HUES6 (cell line): ENCODE results near the gene APOB.

Experiments used
- H3K27ac ChIP-seq: 2 replicates; pipeline ENCODE4 v1.7.0; 2013; ENCODE audit warnings: low read depth, mild to moderate bottlenecking, low read length, inconsistent platforms
- H3K27me3 ChIP-seq: 2 replicates; pipeline ENCODE4 v1.6.1; 2013; ENCODE audit warnings: low read length; ENCODE audit not compliant: control insufficient read depth, insufficient read depth
- H3K36me3 ChIP-seq: 2 replicates; pipeline ENCODE4 v1.6.1; 2013; ENCODE audit warnings: low read length; ENCODE audit not compliant: control insufficient read depth, insufficient read depth
- H3K4me1 ChIP-seq: 2 replicates; pipeline ENCODE4 v1.6.1; 2013; ENCODE audit warnings: low read length; ENCODE audit not compliant: control insufficient read depth, insufficient read depth
- H3K4me3 ChIP-seq: 2 replicates; pipeline ENCODE4 v1.5.1; 2013; ENCODE audit warnings: low read depth, low read length
- H3K9ac ChIP-seq: one replicate; pipeline ENCODE4 v1.6.1; 2013; ENCODE audit warnings: mild to moderate bottlenecking, low read length
- H3K9me3 ChIP-seq: 2 replicates; pipeline ENCODE4 v1.6.1; 2013; ENCODE audit warnings: low read depth, low read length; ENCODE audit not compliant: control insufficient read depth, insufficient read depth

The APOB gene

DNA sequence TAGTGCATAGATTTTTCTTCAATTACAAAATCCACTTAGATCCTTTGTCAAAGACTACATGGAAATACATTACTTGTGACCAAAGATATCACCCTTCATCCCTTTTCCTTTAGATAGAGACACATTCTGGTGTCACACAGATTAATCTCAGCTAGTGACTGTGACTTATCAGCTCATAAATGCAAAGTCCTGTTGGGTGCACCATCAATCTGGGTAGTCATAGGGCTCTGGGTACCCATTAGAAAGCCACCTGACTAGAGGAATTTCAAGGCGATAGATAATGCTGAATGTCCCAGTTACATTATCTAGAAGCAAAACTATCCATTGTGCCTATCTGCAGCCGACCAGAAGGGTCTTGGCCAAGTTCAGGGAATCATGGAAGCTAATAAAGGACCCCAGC lies 2.6 kb upstream of the APOB start:
- H3K9ac ChIP-seq = no peak overlapping the region
- H3K36me3 ChIP-seq = no peaks in the 10 kb centered on the region
- peaks cover 18% of the 10 kb centered on the region for H3K27me3 ChIP-seq
- H3K27ac ChIP-seq = no peak overlapping the region
- no peak overlapping the region for H3K4me3 ChIP-seq
- no peaks in the 10 kb centered on the region for H3K9me3 ChIP-seq
- peaks cover 29% of the 10 kb centered on the region for H3K4me1 ChIP-seq

DNA sequence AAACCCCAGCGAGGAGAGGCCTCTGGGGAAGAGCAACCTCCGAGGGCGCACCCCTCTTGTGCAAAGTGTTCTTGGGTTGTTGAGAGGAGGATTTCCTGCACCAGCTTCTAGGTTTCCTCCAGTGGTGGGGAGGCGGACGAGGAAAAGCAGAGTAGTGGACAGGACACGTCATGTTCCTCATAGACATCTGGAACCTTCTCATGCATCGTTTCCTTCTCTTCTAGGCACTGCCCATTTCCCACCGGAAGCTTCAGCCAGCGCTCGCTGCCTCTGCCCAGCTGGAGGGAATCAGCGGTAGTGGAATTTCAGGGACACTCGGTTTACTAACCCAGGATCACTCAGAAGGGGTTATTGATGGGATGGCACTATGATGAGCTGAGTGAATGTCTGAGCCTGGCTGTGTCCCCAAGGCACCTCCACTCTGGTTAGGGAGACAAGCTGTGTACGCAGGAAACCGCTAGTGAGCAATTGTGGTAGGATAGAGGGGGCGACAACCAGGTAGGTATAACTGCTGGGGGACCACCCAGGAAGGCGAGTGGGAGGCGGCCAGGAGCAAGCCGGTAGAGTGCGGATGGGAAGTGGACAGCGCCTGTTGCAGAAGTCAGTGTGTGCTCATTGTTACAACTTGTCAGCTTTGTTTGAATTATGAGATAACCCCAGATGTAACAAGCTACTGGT lies 960 bp upstream of the APOB start:
- no peak overlapping the region for H3K9ac ChIP-seq
- no peak overlapping the region for H3K4me3 ChIP-seq
- H3K4me1 ChIP-seq = peaks cover 29% of the 10 kb centered on the region
- H3K27ac ChIP-seq = no peak overlapping the region
- H3K9me3 ChIP-seq = no peaks in the 10 kb centered on the region
- H3K27me3 ChIP-seq = peaks cover 18% of the 10 kb centered on the region
- H3K36me3 ChIP-seq = no peaks in the 10 kb centered on the region

DNA sequence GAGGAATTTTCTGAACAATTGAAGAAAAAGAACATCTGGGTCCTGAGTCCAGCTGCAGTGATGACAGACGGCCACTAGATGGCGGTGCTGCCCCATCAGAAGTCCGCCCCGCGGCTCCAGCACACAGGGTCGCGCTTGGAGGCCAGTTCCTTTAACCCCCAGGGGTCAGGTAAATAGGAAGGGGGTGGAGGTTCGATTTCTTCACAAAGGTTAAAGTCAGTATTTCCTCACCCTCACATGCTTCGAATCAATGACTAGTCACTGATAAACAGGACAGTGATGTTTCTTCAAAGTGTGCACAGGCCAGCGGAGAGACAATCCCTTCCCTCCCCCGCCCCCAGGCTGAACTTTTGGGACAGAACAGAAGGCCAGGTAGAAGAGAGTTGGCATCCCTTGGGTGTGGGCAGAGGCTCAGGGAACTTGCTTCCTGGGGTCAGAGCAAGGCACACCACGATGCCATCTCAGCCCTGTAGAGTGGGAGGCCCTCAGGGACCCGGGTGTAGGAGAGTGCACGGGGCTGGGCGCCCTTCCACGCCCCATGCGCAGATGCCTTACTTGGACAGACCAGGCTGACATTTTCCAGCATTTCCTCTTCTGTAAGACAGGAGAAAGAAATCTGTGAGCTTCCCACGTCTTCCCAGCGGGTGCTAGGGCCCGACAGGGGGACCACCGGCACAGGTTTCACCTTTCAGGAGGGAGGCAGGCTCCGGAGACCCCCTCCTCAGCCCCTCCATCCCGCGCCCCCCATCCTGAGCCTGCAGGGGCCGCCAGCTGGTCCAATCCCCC lies 722 bp downstream of the APOB start:
- Histone ChIP-seq H3K4me3 (peak overlapping the region; percentile 68), H3K27me3 (peaks cover 18% of the 10 kb centered on the region), H3K9ac (peak overlapping the region; percentile 14), H3K4me1 (peaks cover 29% of the 10 kb centered on the region), H3K27ac (no peak overlapping the region), H3K9me3 (no peaks in the 10 kb centered on the region), H3K36me3 (no peaks in the 10 kb centered on the region)

DNA sequence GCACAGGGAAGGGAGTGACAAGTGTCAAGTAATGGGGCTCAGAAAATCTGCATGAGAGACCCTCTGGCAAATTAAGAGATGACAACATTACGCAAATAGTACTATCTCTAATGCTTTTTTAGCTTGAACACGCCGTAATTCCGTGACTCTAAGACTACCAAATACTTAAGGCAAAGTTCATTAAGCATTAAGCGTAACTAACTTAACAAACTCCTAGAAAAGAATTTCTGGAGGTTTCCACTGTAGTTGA lies 1.2 kb downstream of the APOB start:
- H3K36me3 ChIP-seq = no peaks in the 10 kb centered on the region

DNA sequence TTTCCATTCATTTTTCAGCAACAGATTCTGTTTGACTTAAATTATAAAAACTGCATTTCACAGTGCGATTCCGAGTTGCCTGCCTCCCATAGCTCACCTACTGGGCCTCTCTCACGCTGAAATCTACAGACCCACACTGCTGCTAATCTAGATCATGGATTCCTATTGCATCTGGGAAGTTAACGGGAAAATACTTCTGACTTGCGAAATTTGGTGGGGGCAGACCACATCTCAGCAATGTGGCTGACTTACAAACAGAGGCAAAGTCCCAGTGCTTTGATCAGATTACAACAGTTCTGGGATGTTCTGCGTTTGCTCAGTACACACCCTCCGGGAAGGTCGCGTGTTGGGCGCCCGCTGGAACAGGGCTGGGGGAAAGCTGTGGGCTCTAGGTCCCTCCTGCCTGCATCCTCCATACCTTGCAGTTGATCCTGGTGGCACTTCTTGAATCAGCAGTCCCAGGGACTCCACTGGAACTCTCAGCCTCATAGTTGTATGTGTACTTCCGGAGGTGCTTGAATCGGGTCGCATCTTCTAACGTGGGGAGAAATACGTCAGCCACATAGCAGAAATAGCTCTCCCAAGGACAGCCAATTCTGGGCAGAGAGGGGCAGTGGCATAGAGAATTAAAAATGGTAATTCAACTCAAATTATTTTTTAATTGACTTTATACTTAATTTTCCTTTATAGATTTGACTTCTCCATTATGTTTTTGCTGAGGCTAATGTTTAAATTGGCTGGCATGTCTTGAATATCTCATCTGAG lies 1.7 kb downstream of the APOB start:
- Histone ChIP-seq H3K9ac (no peak overlapping the region), H3K4me1 (peaks cover 21% of the 10 kb centered on the region), H3K4me3 (no peak overlapping the region), H3K27me3 (peaks cover 18% of the 10 kb centered on the region), H3K27ac (no peak overlapping the region), H3K9me3 (no peaks in the 10 kb centered on the region), H3K36me3 (no peaks in the 10 kb centered on the region)

More for the DNA sequence above, 1.2 kb downstream of the APOB start:
- Histone ChIP-seq H3K27ac (no peak overlapping the region), H3K4me1 (peaks cover 24% of the 10 kb centered on the region), H3K9me3 (no peaks in the 10 kb centered on the region), H3K9ac (no peak overlapping the region), H3K4me3 (no peak overlapping the region), H3K27me3 (peaks cover 18% of the 10 kb centered on the region)

DNA sequence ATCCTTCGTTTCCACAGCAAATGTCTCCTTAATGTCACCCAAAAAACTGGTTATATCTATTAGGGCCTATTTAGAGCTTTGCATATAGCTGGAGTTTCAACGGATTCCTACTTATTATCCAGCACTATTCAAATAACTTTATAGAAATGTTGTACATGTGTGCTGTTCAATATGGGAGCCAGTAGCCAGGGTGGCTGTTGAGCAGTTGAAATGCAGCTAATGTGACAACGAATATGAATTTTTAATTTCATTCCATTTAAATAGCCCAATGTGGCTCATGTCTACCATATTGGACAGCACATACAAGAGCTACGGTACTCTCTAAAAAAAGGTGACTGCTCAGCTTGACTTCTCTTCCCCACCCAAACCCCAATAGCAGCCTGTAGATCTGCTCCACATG lies 2.4 kb downstream of the APOB start:
- no peak overlapping the region for H3K27ac ChIP-seq
- no peak overlapping the region for H3K9ac ChIP-seq
- H3K4me3 ChIP-seq = no peak overlapping the region
- peaks cover 18% of the 10 kb centered on the region for H3K27me3 ChIP-seq
- no peaks in the 10 kb centered on the region for H3K36me3 ChIP-seq
- H3K9me3 ChIP-seq = no peaks in the 10 kb centered on the region
- H3K4me1 ChIP-seq = peaks cover 14% of the 10 kb centered on the region; the same call in 1 of the 2 replicates

DNA sequence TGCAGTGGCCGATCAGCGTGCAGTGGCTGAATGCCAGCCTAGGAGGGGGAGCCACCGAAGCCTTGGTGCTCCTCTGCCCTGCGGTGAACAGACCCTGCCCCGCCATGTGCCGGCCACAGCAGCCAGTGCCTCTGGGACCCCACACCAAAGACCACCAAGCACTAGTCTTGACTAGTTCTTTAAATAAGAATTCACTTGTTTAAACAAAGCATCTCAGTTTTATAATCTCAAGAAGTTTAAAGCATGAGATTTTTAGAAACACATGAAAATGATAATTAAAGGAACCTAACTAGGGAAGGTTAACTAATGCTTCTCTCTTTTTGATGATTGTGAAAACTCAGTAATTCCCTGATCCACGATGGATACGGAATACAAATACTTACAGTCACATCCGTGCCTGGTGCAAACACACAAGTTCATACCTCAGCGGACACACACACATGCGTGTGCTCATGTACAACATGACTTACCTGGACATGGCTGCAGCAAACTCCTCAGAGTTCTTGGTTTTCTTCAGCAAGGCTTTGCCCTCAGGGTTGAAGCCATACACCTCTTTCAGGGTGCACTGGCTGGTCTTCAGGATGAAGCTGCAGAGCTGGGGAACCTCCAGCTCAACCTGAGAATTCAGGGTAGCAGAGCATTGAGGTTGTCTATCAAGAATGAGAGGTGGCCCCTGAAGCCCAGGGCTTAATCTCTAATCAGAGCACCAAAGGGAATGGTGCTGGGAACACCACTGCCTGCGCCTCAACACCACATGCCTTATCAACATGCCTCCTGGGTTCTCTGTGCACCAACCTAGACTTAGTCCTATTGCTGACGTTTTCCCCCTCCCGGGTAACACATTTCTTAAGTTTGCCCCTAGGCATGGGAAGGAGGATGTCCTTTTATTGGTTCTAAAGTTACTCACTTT lies 3.1 kb downstream of the APOB start:
- no peak overlapping the region for H3K9ac ChIP-seq
- H3K4me1 ChIP-seq = peaks cover 12% of the 10 kb centered on the region; the same call in 1 of the 2 replicates
- H3K36me3 ChIP-seq = no peaks in the 10 kb centered on the region
- no peak overlapping the region for H3K27ac ChIP-seq
- H3K27me3 ChIP-seq = peaks cover 18% of the 10 kb centered on the region
- no peaks in the 10 kb centered on the region for H3K9me3 ChIP-seq
- H3K4me3 ChIP-seq = no peak overlapping the region

DNA sequence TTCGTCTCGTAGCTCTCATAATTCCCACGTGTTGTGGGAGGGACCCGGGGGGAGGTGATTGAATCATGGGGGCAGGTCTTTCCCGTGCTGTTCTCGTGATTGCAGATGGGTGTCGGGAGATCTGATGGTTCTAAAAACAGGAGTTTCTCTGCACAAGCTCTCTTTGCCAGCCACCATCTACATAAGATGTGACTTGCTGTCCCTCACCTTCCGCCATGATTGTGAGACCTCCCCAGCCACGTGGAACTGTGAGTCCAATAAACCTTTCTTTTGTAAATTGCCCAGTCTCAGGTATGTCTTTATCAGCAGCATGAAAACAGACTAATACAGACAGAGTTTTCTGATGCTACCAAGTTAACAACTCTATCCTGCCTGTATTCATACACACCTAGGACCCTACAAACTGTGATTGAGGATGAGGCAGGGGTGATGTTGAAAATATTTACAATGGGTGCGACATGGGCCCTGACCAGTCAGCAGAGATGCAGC lies 3.9 kb downstream of the APOB start:
- no peaks in the 10 kb centered on the region for H3K9me3 ChIP-seq
- no peak overlapping the region for H3K9ac ChIP-seq
- H3K27ac ChIP-seq = no peak overlapping the region
- peaks cover 13% of the 10 kb centered on the region for H3K27me3 ChIP-seq
- H3K4me3 ChIP-seq = no peak overlapping the region
- peaks cover 9% of the 10 kb centered on the region; the same call in 1 of the 2 replicates for H3K4me1 ChIP-seq
- H3K36me3 ChIP-seq = no peaks in the 10 kb centered on the region

DNA sequence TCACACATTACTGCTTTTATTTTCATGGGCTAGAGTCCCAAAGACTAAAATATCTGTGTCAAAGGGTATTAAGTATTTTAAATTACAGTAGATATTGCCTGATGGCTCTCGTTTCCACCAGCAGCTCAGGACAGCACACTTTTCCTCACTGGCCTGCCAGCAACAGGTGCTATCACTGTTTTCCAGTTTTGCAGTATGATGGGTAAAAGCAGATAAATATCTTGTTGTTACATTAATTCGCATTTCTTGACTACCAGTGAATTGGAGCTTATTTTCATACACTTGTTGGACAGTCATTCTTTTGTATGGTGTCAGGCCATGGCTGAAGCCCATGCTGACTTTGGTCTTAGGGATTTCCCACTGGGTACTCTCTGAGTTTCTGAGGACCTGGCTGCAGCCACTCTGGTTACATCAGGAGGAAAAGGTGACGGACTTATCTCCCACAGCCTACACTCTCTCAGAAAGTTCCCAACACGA lies 4.8 kb downstream of the APOB start:
- H3K27me3 ChIP-seq = peaks cover 4% of the 10 kb centered on the region
- H3K4me3 ChIP-seq = no peak overlapping the region
- H3K9ac ChIP-seq = no peak overlapping the region
- no peaks in the 10 kb centered on the region for H3K9me3 ChIP-seq
- H3K27ac ChIP-seq = no peak overlapping the region
- no peaks in the 10 kb centered on the region for H3K36me3 ChIP-seq
- H3K4me1 ChIP-seq = peaks cover under 1% of the 10 kb centered on the region; the same call in 1 of the 2 replicates

DNA sequence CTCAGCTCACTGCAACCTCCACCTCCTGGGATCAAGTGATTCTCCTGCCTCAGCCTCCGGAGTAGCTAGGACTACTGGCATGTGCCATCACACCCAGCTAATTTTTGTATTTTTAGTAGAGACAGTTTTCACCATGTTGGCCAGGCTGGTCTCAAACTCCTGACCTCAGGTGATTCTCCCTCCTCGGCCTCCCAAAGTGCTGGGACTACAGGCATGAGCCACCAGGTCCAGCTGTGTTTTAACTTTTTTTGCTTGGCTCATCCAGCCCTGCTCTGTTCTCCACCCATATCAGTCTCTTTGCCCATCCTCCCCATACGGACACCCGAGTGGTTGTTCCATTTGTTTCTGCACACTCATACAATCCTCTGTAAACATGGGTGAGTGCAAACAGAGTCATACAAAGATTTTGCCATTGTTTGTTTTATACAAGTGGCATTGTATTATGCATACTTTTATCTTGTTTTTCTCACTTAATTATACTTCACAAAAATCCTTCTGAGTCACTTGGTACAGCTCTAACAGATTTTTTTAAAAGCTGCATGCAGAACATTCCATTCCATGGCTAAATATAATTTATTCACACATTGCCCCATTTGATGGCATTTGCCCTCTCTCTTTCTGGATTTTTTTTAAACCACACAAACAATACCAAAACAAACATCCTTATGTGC lies 5.3 kb downstream of the APOB start:
- H3K4me1 ChIP-seq = no peaks in the 10 kb centered on the region
- H3K27me3 ChIP-seq = no peaks in the 10 kb centered on the region
- H3K9ac ChIP-seq = no peak overlapping the region
- no peaks in the 10 kb centered on the region for H3K36me3 ChIP-seq
- no peak overlapping the region for H3K4me3 ChIP-seq
- no peak overlapping the region for H3K27ac ChIP-seq
- H3K9me3 ChIP-seq = no peaks in the 10 kb centered on the region
